OCI-LY1 (cell line): ENCODE data around the gene AJAP1.

Source experiments
- H2AFZ ChIP-seq: fragments of 200-600 bp; sonication (generic), shearing (Covaris generic); 2 replicates; pipeline ENCODE4 v1.6.0; 2014; ENCODE audit warnings: antibody characterized with exemption, mild to moderate bottlenecking, low read length
- H3F3A ChIP-seq: fragments of 200-600 bp; sonication (generic), shearing (Covaris generic); 2 replicates; pipeline ENCODE4 v1.6.0; 2014; ENCODE audit warnings: mild to moderate bottlenecking, antibody characterized with exemption, low read length, moderate library complexity; ENCODE audit not compliant: insufficient read depth
- H3K27ac ChIP-seq: fragments of 200-600 bp; sonication (generic); 2 replicates; pipeline ENCODE4 v1.5.1; 2014; ENCODE audit warnings: low read length, mixed run types, mild to moderate bottlenecking, low read depth; ENCODE audit not compliant: poor library complexity, severe bottlenecking
- H3K27me3 ChIP-seq: fragments of 200-600 bp; sonication (generic); 2 replicates; pipeline ENCODE4 v1.6.0; 2014; ENCODE audit warnings: antibody characterized with exemption, mild to moderate bottlenecking, low read length, moderate library complexity; ENCODE audit not compliant: insufficient read depth
- H3K36me3 ChIP-seq: fragments of 200-600 bp; sonication (generic); 2 replicates; pipeline ENCODE4 v1.6.1; 2014; ENCODE audit warnings: mild to moderate bottlenecking, antibody characterized with exemption, low read length, moderate library complexity, mixed read lengths; ENCODE audit not compliant: insufficient read depth
- H3K4me1 ChIP-seq: fragments of 200-600 bp; sonication (generic); 2 replicates; pipeline ENCODE4 v1.5.1; 2014; ENCODE audit warnings: mild to moderate bottlenecking, low read length, moderate library complexity; ENCODE audit not compliant: insufficient read depth, severe bottlenecking
- H3K4me2 ChIP-seq: fragments of 200-600 bp; sonication (generic), shearing (Covaris generic); 2 replicates; pipeline ENCODE4 v1.6.1; 2014; ENCODE audit warnings: low read length
- H3K4me3 ChIP-seq: fragments of 200-600 bp; sonication (generic); 2 replicates; pipeline ENCODE4 v1.5.1; 2014; ENCODE audit warnings: low read length, low read depth, mild to moderate bottlenecking, mixed read lengths; ENCODE audit not compliant: poor library complexity, severe bottlenecking
- H3K79me2 ChIP-seq: fragments of 200-600 bp; shearing (Covaris generic); 2 replicates; pipeline ENCODE4 v1.6.1; 2016; ENCODE audit warnings: mixed run types, low read length, mixed read lengths; ENCODE audit not compliant: insufficient read depth
- H3K9ac ChIP-seq: fragments of 200-600 bp; sonication (generic), shearing (Covaris generic); 2 replicates; pipeline ENCODE4 v1.6.1; 2014; ENCODE audit warnings: mild to moderate bottlenecking, low read length, mixed read lengths
- H3K9me2 ChIP-seq: fragments of 200-600 bp; sonication (generic), shearing (Covaris generic); 2 replicates; pipeline ENCODE4 v1.6.1; 2014; ENCODE audit warnings: low read depth, mild to moderate bottlenecking, low read length, mixed read lengths
- H3K9me3 ChIP-seq: fragments of 200-600 bp; shearing (Covaris generic); 2 replicates; pipeline ENCODE4 v1.6.1; 2014; ENCODE audit warnings: low read length, mixed read lengths
- H4K20me1 ChIP-seq: fragments of 200-600 bp; sonication (generic), shearing (Covaris generic); 2 replicates; pipeline ENCODE4 v1.6.0; 2016; ENCODE audit warnings: mild to moderate bottlenecking, low read length; ENCODE audit not compliant: insufficient read depth
- EZH2 ChIP-seq: fragments of 200-600 bp; sonication (generic), shearing (Covaris generic); IDR thresholded peaks from 2 replicates; pipeline ENCODE4 v1.8.0; 2017; ENCODE audit warnings: borderline replicate concordance, mixed run types, mild to moderate bottlenecking, antibody characterized with exemption, low read length, moderate library complexity, mixed read lengths
- TF ChIP-seq, protein P1 (sequence below): fragments of 200-600 bp; sonication (generic), shearing (Covaris generic); IDR thresholded peaks from 2 replicates; pipeline ENCODE4 v1.5.1; 2017; ENCODE audit warnings: mild to moderate bottlenecking, antibody characterized with exemption, low read length, moderate library complexity, mixed read lengths

Gene AJAP1

DNA sequence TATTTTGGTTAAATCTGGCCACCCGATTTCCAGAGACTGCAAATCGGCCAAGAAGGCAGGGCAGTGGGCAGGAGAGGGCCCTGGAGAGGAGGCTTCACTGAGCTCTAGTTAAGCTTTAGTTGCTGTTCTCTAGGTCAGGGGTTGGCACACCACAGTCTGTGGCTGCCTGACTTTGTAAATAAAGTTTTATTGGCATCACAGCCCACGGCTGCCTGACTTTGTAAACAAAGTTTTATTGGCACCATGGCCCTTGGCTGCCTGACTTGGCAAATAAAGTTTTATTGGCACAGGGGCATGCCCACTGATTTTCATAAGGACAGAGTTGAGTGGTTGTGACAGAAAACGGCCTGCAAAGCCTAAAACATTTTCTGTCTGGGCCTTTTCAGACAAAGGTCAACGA, 19.7 kb downstream of the AJAP1 start:
- Histone ChIP-seq H3K79me2 (no peaks in the 10 kb centered on the region), H2AFZ (no peak overlapping the region), H3K4me3 (no peak overlapping the region), H3K9me2 (no peaks in the 10 kb centered on the region), H3K4me1 (no peaks in the 10 kb centered on the region), H3K9me3 (no peaks in the 10 kb centered on the region), H3K36me3 (no peaks in the 10 kb centered on the region), H3K27ac (no peak overlapping the region), H3F3A (no peaks in the 10 kb centered on the region), H3K27me3 (no peaks in the 10 kb centered on the region; the same call in 1 of the 2 replicates), H4K20me1 (no peaks in the 10 kb centered on the region), H3K4me2 (no peak overlapping the region), H3K9ac (no peak overlapping the region)
- TF ChIP-seq, protein P1, sequence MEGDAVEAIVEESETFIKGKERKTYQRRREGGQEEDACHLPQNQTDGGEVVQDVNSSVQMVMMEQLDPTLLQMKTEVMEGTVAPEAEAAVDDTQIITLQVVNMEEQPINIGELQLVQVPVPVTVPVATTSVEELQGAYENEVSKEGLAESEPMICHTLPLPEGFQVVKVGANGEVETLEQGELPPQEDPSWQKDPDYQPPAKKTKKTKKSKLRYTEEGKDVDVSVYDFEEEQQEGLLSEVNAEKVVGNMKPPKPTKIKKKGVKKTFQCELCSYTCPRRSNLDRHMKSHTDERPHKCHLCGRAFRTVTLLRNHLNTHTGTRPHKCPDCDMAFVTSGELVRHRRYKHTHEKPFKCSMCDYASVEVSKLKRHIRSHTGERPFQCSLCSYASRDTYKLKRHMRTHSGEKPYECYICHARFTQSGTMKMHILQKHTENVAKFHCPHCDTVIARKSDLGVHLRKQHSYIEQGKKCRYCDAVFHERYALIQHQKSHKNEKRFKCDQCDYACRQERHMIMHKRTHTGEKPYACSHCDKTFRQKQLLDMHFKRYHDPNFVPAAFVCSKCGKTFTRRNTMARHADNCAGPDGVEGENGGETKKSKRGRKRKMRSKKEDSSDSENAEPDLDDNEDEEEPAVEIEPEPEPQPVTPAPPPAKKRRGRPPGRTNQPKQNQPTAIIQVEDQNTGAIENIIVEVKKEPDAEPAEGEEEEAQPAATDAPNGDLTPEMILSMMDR, result no peak
- no peak for TF ChIP-seq EZH2

- no peak overlapping the region for H3K27ac ChIP-seq
- H3K9me3 ChIP-seq, result no peaks in the 10 kb centered on the region
- no peak for TF ChIP-seq EZH2
- TF ChIP-seq, protein P1, result no peak
These were observed 20.3 kb downstream of the AJAP1 start for GRCh38 chr1:4674676-4675075.

DNA sequence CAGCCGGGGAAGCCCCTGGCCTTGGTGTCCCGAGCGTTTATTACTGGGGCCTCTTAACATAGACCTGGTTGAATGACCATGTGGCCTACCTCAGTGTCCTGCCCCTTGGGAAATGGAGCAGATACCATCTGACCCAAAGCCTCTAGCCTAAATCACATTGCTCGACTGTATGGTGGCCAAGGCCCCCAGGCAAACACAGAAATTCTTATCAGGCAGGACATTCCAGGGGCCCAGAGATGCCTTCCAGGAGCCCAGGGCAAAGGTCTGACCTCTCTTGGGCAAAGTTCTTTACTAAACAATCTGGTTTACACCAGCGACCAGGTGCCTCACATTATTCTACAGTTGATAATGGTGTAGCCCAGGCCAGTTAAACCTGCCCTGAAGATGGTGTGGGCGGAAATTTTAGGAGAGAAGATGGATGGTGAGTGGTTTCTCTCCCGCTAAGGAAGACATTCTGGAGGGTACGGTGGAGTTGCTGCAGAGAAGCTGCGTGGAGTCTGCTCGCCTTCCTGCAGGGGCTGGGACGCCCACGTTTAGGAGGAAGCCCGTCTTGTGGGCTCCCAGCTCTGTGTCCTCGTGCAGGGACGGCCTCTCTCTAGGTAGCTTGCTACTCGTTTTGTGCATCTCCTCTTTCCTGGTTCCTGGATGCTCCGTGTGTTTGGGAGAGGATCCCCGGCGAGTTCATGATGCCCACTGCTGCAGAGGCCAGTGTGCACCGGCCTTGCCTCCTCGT, 21.2 kb downstream of the AJAP1 start:
- no peaks in the 10 kb centered on the region for H3K9me2 ChIP-seq
- H3K79me2 ChIP-seq, result no peaks in the 10 kb centered on the region
- H3K9ac ChIP-seq, result no peak overlapping the region
- TF ChIP-seq EZH2, result no peak
- TF ChIP-seq, protein P1, result no peak
- no peak overlapping the region for H3K27ac ChIP-seq
- no peaks in the 10 kb centered on the region for H3F3A ChIP-seq
- H2AFZ ChIP-seq, result no peak overlapping the region
- H3K27me3 ChIP-seq, result no peaks in the 10 kb centered on the region; the same call in 1 of the 2 replicates
- no peaks in the 10 kb centered on the region for H3K36me3 ChIP-seq
- no peaks in the 10 kb centered on the region for H3K4me1 ChIP-seq
- H3K4me2 ChIP-seq, result no peak overlapping the region
- H4K20me1 ChIP-seq, result no peaks in the 10 kb centered on the region
- H3K9me3 ChIP-seq, result no peaks in the 10 kb centered on the region
- H3K4me3 ChIP-seq, result no peak overlapping the region

More at GRCh38 chr1:4674676-4675075, 20.3 kb downstream of the AJAP1 start:
- H3K79me2 ChIP-seq, result no peaks in the 10 kb centered on the region
- no peak overlapping the region for H2AFZ ChIP-seq
- H3K36me3 ChIP-seq, result no peaks in the 10 kb centered on the region
- no peaks in the 10 kb centered on the region for H3K9me2 ChIP-seq
- H3K4me3 ChIP-seq, result no peak overlapping the region
- no peaks in the 10 kb centered on the region for H3K4me1 ChIP-seq
- H3K9ac ChIP-seq, result no peak overlapping the region
- H3K4me2 ChIP-seq, result no peak overlapping the region
- H4K20me1 ChIP-seq, result no peaks in the 10 kb centered on the region
- no peaks in the 10 kb centered on the region; the same call in 1 of the 2 replicates for H3K27me3 ChIP-seq
- no peaks in the 10 kb centered on the region for H3F3A ChIP-seq
